Adrenal gland (tissue), 12 donors: ENCODE measurements around the gene NUTF2. TPM values are rescaled to one million over a fixed set of nuclear protein-coding genes. Genes with fewer than 3 reads are reported as not detected.

ENCODE experiments used
- DNase-seq, 7 donors: peaks; one replicate each; pipeline ENCODE4 v3.0.0-alpha.2; 2019 to 2020
- H3K27ac ChIP-seq, 5 donors: fragments of 200-600 bp; sonication (generic) in 4 of 5; 1 replicate in 3 of 5; 2 replicates in 2 of 5; pipeline versions ENCODE4 v1.5.1 to v1.8.0; 2016 to 2020; ENCODE audit warnings: mild to moderate bottlenecking in 1 of 5
- H3K27me3 ChIP-seq: fragments of 200-600 bp; 2 replicates; pipeline ENCODE4 v1.8.0; 2021
- H3K36me3 ChIP-seq, 2 donors: fragments of 200-600 bp; replicated peaks in 1 of 2; 1 replicate in 1 of 2; 2 replicates in 1 of 2; pipeline versions ENCODE4 v1.5.1 to v1.8.0; 2018 to 2022
- H3K4me1 ChIP-seq, 2 donors: fragments of 200-600 bp; replicated peaks in 1 of 2; 1 replicate in 1 of 2; 2 replicates in 1 of 2; pipeline versions ENCODE4 v1.5.1 to v1.8.0; 2018 to 2021
- H3K4me3 ChIP-seq, 4 donors: fragments of 200-600 bp; sonication (generic) in 3 of 4; one replicate each; pipeline ENCODE4 v1.5.1; 2016 to 2018
- H3K9me3 ChIP-seq, 3 donors: fragments of 200-600 bp; sonication (generic) in 1 of 3; replicated peaks in 1 of 3; 1 replicate in 2 of 3; 2 replicates in 1 of 3; pipeline versions ENCODE4 v1.5.1 to v1.8.0; 2016 to 2021
- CTCF ChIP-seq, 6 experiments: fragments of 450-650 bp in 4 of 6; fragments of 200-600 bp in 2 of 6; sonication (generic) in 1 of 6; IDR thresholded peaks; 1 replicate in 5 of 6; 2 replicates in 1 of 6; pipeline versions ENCODE4 v1.5.1 to v1.8.0; 2016 to 2021; ENCODE audit warnings: antibody characterized with exemption in 6 of 6, mild to moderate bottlenecking in 2 of 6, moderate library complexity in 1 of 6
- POLR2A ChIP-seq, 2 donors: fragments of 450-650 bp; IDR thresholded peaks; one replicate each; pipeline ENCODE4 v1.6.1; 2017; ENCODE audit warnings: antibody characterized with exemption in 2 of 2, mild to moderate bottlenecking in 2 of 2, moderate library complexity in 1 of 2
- WGBS, 4 donors: extraction: QIAGEN DNeasy Blood & Tissue Kit in 2 of 4; methylation state at CpG; one replicate each; pipeline versions ENCODE4 v1.1.5 to v1.1.7; 2013 to 2017; 5-methylcytosine and 5-hydroxymethylcytosine counted together
- intact Hi-C, 2 donors: fragments of 100-400 bp; cut with DNase I; formaldehyde crosslinking; loops; one replicate each; pipeline versions ENCODE4 v1.14.1 to v1.15.0; 2022 to 2023
- polyA plus RNA-seq, 3 donors: library from polyadenylated mRNA; stranded (reverse); fragments of 200-250 nt in 2 of 3; fragments of 350-450 nt in 1 of 3; fragmentation: Illumina TruSeq in 1 of 3; extraction: RNeasy Lipid Tissue Mini Kit (QIAGEN cat#74804) in 1 of 3; gene quantifications; one replicate each; pipeline ENCODE4 v1.2.3, GENCODE V29; 2013 to 2014
- total RNA-seq, 9 donors: library from RNA; depleted of rRNA in 4 of 9; stranded (reverse); fragments of >200 nt in 4 of 9; fragments of 120-200 nt in 1 of 9; fragmentation: NEBNext Ultra II Directional in 1 of 9; extraction: Animal tissue kit (Norgen Biotek cat#: 25700) in 1 of 9; gene quantifications; one replicate each; pipeline versions ENCODE4 v1.1.0 to v1.2.4, GENCODE V29; 2013 to 2023
- donor health status: healthy with polysubstance abuse.
- donor health status: Bipolar disorder and iron deficiency.
- donor health status: DM: yes; HTN: yes; CAD: no.
- donor health status: DM: no; HTN: no; CAD: no.
- donor health status: DM: no; HTN: no; CAD: no.
- donor health status: DM: yes; HTN: yes; CAD: no.

NUTF2 gene
- total and polyA plus RNA-seq, 12 donors = 30.0 to 201 (median 87.1) TPM

- TF ChIP-seq CTCF (IDR thresholded peaks at IDR 0.05) = no peak
- TF ChIP-seq POLR2A (IDR thresholded peaks at IDR 0.05) = no peak
- Histone ChIP-seq H3K4me1 (peaks cover 11 to 32% of the 10 kb centered on the region in 2 donors), H3K27me3 (no peaks in the 10 kb centered on the region), H3K4me3 (no peak overlapping the region), H3K9me3 (no peaks in the 10 kb centered on the region), H3K36me3 (peaks cover 0 to 42% of the 10 kb centered on the region in 2 donors), H3K27ac (no peak overlapping the region)
- no peak for DNase-seq
- 87 to 94% (median 92%) methylated on average over 10 to 12 of the region's 12 CpGs for whole genome bisulfite sequencing, 4 donors
- intact Hi-C loops = no loop called here
Observed at GRCh38 chr16:67885545-67885944, 38.8 kb downstream of the NUTF2 start.

- no peak for DNase-seq
- Histone ChIP-seq H3K9me3 (no peaks in the 10 kb centered on the region), H3K36me3 (peaks cover 0 to 38% of the 10 kb centered on the region in 2 donors), H3K4me3 (no peak overlapping the region), H3K27ac (no peak overlapping the region), H3K27me3 (no peaks in the 10 kb centered on the region), H3K4me1 (peaks cover 11 to 31% of the 10 kb centered on the region in 2 donors)
- intact Hi-C loops = no loop called here
- WGBS, 4 donors = 91 to 98% (median 95%) methylated on average over 11 to 19 of the region's 19 CpGs
- TF ChIP-seq POLR2A (IDR thresholded peaks at IDR 0.05) (no peak), CTCF (IDR thresholded peaks at IDR 0.05) (no peak)
Observed at GRCh38 chr16:67885976-67886375, 39.2 kb downstream of the NUTF2 start.

- 82 to 96% (median 94%) methylated on average over 2 to 5 of the region's 5 CpGs for WGBS, 4 donors
- TF ChIP-seq CTCF (IDR thresholded peaks at IDR 0.05) = no peak
- no peak for TF ChIP-seq POLR2A (IDR thresholded peaks at IDR 0.05)
- no peak overlapping the region for H3K27ac ChIP-seq
- peaks cover 0 to 34% of the 10 kb centered on the region in 2 donors for H3K36me3 ChIP-seq
- intact Hi-C loops = no loop called here
- H3K27me3 ChIP-seq = no peaks in the 10 kb centered on the region
- H3K4me1 ChIP-seq = peaks cover 11 to 27% of the 10 kb centered on the region in 2 donors
- no peak for DNase-seq
- no peaks in the 10 kb centered on the region for H3K9me3 ChIP-seq
- H3K4me3 ChIP-seq = no peak overlapping the region
Observed at GRCh38 chr16:67886387-67886786, 39.7 kb downstream of the NUTF2 start.

- intact Hi-C loops = no loop called here
- WGBS, 4 donors = 50 to 74% (median 65%) methylated on average over 1 to 3 of the region's 3 CpGs
- no peaks in the 10 kb centered on the region for H3K27me3 ChIP-seq
- no peak for TF ChIP-seq POLR2A (IDR thresholded peaks at IDR 0.05)
- TF ChIP-seq CTCF (IDR thresholded peaks at IDR 0.05) = no peak
- no peak for DNase-seq
- H3K27ac ChIP-seq = no peak overlapping the region
- no peaks in the 10 kb centered on the region for H3K9me3 ChIP-seq
- no peak overlapping the region for H3K4me3 ChIP-seq
- peaks cover 6 to 18% of the 10 kb centered on the region in 2 donors for H3K4me1 ChIP-seq
- H3K36me3 ChIP-seq = peaks cover 0 to 14% of the 10 kb centered on the region in 2 donors
Observed at GRCh38 chr16:67888331-67888730, 41.6 kb downstream of the NUTF2 start.
